HepG2 (cell line): ENCODE results near the gene CDH13. TPM values are rescaled to one million over a fixed set of nuclear protein-coding genes. Genes with fewer than 3 reads are reported as not detected.

ENCODE experiments used
- ATAC-seq: fragments of 200-7000 bp; cut with Tn5 transposase; 3 replicates; pipeline ENCODE4 v1.9.1; 2020; ENCODE audit warnings: mild to moderate bottlenecking, moderate library complexity
- BruUV-seq: library from RNA; stranded (reverse); fragments of 400-500 nt; replicated peaks from 2 replicates; lab custom pipeline; 2021; lab: Mats Ljungman, UMichigan
- CTCF ChIA-PET: fragments of 300-600 bp; formaldehyde crosslinking; extraction: SDS; loops from one replicate; lab custom pipeline; 2021; ENCODE audit warnings: low total read pairs, inconsistent platforms, low intra/inter-chr PET ratio; lab: Yijun Ruan, JAX
- POLR2A ChIA-PET: fragments of 350-600 bp; sonication (Branson Sonifier 250); formaldehyde crosslinking; loops from one replicate; lab custom pipeline; 2020; ENCODE audit warnings: antibody characterized with exemption, inconsistent platforms; lab: Yijun Ruan, JAX
- DNase-seq: peaks from one replicate; pipeline ENCODE4 v3.0.0-alpha.2; 2015; ENCODE audit warnings: low spot score
- FAIRE-seq: peaks from 3 replicates; lab custom pipeline; 2011; peaks lifted over from hg19 to GRCh38; lab: Jason Lieb, UNC
- H2AFZ ChIP-seq: one replicate; pipeline ENCODE4 v1.6.1; 2011; ENCODE audit warnings: low read length, inconsistent platforms
- H3K27ac ChIP-seq: fragments of 300-600 bp; 3 replicates; pipeline ENCODE4 v1.8.0; 2011; ENCODE audit warnings: mixed run types, mild to moderate bottlenecking, mixed read lengths, low read length, inconsistent platforms; ENCODE audit not compliant: insufficient read depth; ENCODE audit errors: extremely low read length
- H3K27me3 ChIP-seq, 2 experiments: fragments of 200-600 bp in 1 of 2; 2 replicates in 1 of 2; 3 replicates in 1 of 2; pipeline versions ENCODE4 v1.6.0 to v1.8.0; 2011; ENCODE audit warnings: low read length in 2 of 2, mild to moderate bottlenecking in 2 of 2, moderate library complexity in 2 of 2, inconsistent platforms in 1 of 2; ENCODE audit not compliant: insufficient read depth in 2 of 2, control insufficient read depth in 1 of 2
- H3K36me3 ChIP-seq, 2 experiments: fragments of 200-600 bp in 1 of 2; replicated peaks in 1 of 2; 2 replicates in 1 of 2; 3 replicates in 1 of 2; pipeline versions ENCODE4 v1.5.1 to v1.8.0; 2011; ENCODE audit warnings: low read length in 2 of 2, inconsistent platforms in 1 of 2; ENCODE audit not compliant: insufficient read depth in 2 of 2, control insufficient read depth in 1 of 2
- H3K4me1 ChIP-seq: 2 replicates; pipeline ENCODE4 v1.5.1; 2012; ENCODE audit warnings: low read length, inconsistent platforms; ENCODE audit not compliant: insufficient read depth
- H3K4me2 ChIP-seq: 2 replicates; pipeline ENCODE4 v1.6.0; 2011; ENCODE audit warnings: low read depth, low read length, inconsistent platforms
- H3K4me3 ChIP-seq, 3 experiments: fragments of 200-600 bp in 1 of 3; sonication (generic), shearing (Covaris generic) in 1 of 3; replicated peaks in 1 of 3; 2 replicates each; pipeline ENCODE4 v1.5.1; 2011 to 2016; ENCODE audit warnings: low read length in 3 of 3, inconsistent platforms in 2 of 3, low read depth in 2 of 3, mild to moderate bottlenecking in 2 of 3, control low read depth in 1 of 3, mixed read lengths in 1 of 3; ENCODE audit not compliant: insufficient read depth in 1 of 3
- H3K79me2 ChIP-seq: one replicate; pipeline ENCODE4 v1.6.1; 2011; ENCODE audit warnings: low read length, inconsistent platforms; ENCODE audit not compliant: insufficient read depth
- H3K9ac ChIP-seq: 2 replicates; pipeline ENCODE4 v1.6.0; 2011; ENCODE audit warnings: mild to moderate bottlenecking, low read depth, low read length, inconsistent platforms; ENCODE audit not compliant: insufficient read depth
- H3K9me3 ChIP-seq: 2 replicates; pipeline ENCODE4 v1.5.1; 2012; ENCODE audit warnings: mild to moderate bottlenecking, low read length
- H4K20me1 ChIP-seq: 2 replicates; pipeline ENCODE4 v1.6.0; 2011; ENCODE audit warnings: inconsistent platforms, mild to moderate bottlenecking, low read length, moderate library complexity; ENCODE audit not compliant: insufficient read depth
- ATF1 ChIP-seq: IDR thresholded peaks from 2 replicates; pipeline ENCODE4 v1.6.1; 2016; ENCODE audit warnings: mild to moderate bottlenecking, control low read depth
- CREB1 ChIP-seq, 2 experiments: fragments of 450-650 bp in 1 of 2; IDR thresholded peaks; 2 replicates each; pipeline ENCODE4 v1.6.1; 2016 to 2017; ENCODE audit warnings: control low read depth in 1 of 2, mild to moderate bottlenecking in 1 of 2, missing compliant biosample characterization in 1 of 2, missing genetic modification characterization in 1 of 2
- KLF11 ChIP-seq: IDR thresholded peaks from 2 replicates; pipeline ENCODE4 v1.6.1; 2016; ENCODE audit warnings: missing compliant biosample characterization
- MIXL1 ChIP-seq: IDR thresholded peaks from 2 replicates; pipeline ENCODE4 v1.6.1; 2016
- PLRG1 ChIP-seq: fragments of 450-650 bp; conservative IDR thresholded peaks from 2 replicates; pipeline ENCODE4 v1.6.1; 2016
- ZBTB21 ChIP-seq: sonication (generic); formaldehyde crosslinking; IDR thresholded peaks from 2 replicates; pipeline ENCODE4 v1.4.0; 2020; ENCODE audit warnings: missing genetic modification reagents
- ZNF33A ChIP-seq: sonication (generic); formaldehyde crosslinking; IDR thresholded peaks from 2 replicates; pipeline ENCODE4 v1.5.1; 2020; ENCODE audit warnings: missing genetic modification reagents, mild to moderate bottlenecking, moderate library complexity, borderline replicate concordance
- WGBS: methylation state at CpG from one replicate; pipeline ENCODE4 v1.1.6; 2017; ENCODE audit warnings: low lambda C conversion rate; 5-methylcytosine and 5-hydroxymethylcytosine counted together
- in situ Hi-C: cut with HindIII; loops from 2 replicates; pipeline ENCODE4 v1.10.0; 2017; ENCODE audit warnings: low pct_unique_long_range_greater_than_20kb; ENCODE audit not compliant: extremely low pct_ligation_motif_present
- intact Hi-C: fragments of 100-400 bp; cut with micrococcal nuclease; formaldehyde crosslinking; loops from one replicate; pipeline ENCODE4 v1.10.0; 2022; ENCODE audit not compliant: unreplicated experiment
- polyA plus RNA-seq, 8 experiments: library from polyadenylated mRNA; depleted of rRNA in 3 of 8; stranded (reverse) in 7 of 8; unstranded in 1 of 8; fragments of >200 nt; fragmentation: Illumina TruSeq in 4 of 8; extraction: Trizol in 4 of 8; gene quantifications; 2 replicates each; pipeline versions ENCODE4 v1.2.1 to v1.2.3, GENCODE V29; 2011 to 2016; ENCODE audit warnings: low read depth in 4 of 8, missing spikeins in 1 of 8, mixed read lengths in 1 of 8; ENCODE audit not compliant: insufficient read depth in 1 of 8
- total RNA-seq, 5 experiments: library from RNA; depleted of rRNA; stranded (reverse); fragments of >200 nt; fragmentation: Illumina TruSeq; extraction: Trizol; gene quantifications; 2 replicates each; pipeline ENCODE4 v1.2.3, GENCODE V29; 2016; ENCODE audit warnings: low read depth in 1 of 5
- TF ChIP-seq, protein P1 (sequence below): sonication (generic); formaldehyde crosslinking; IDR thresholded peaks from 2 replicates; pipeline ENCODE4 v1.4.0; 2020; ENCODE audit warnings: missing genetic modification reagents
- TF ChIP-seq, protein P2 (sequence below): sonication (generic); formaldehyde crosslinking; IDR thresholded peaks from 2 replicates; pipeline ENCODE4 v1.4.0; 2020; ENCODE audit warnings: mild to moderate bottlenecking, missing genetic modification reagents
- TF ChIP-seq, protein P3 (sequence below): sonication (generic); formaldehyde crosslinking; IDR thresholded peaks from 2 replicates; pipeline ENCODE4 v1.9.0; 2021; ENCODE audit warnings: missing genetic modification reagents, borderline replicate concordance

The CDH13 gene
- total and polyA plus RNA-seq, 2 of the 13 experiments (the other 11 are each of a cell fraction or from before 2014, with no cell fraction given): not detected

DNA sequence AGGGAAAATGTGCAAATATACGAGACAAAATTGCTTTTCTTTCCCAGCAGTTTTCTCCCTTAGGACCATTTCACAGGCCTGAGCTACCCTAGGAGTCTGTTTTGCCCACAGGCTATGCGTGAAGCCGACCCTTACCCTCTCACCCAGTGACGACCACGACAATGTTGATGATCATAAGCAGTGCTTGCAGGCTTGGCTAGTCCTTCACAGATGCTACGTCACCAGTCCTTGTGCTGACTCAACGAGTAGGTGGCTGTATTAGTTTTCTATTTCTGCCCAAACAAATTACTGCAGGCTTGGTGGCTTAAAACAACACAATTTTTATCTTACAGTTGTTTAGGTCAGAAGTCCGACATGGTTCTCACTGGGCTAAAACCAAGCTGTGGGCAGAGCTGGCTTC lies 606.4 kb downstream of the CDH13 start:
- WGBS: 2% methylated on average over 8 of the region's 8 CpGs
- TF ChIP-seq, protein P1, sequence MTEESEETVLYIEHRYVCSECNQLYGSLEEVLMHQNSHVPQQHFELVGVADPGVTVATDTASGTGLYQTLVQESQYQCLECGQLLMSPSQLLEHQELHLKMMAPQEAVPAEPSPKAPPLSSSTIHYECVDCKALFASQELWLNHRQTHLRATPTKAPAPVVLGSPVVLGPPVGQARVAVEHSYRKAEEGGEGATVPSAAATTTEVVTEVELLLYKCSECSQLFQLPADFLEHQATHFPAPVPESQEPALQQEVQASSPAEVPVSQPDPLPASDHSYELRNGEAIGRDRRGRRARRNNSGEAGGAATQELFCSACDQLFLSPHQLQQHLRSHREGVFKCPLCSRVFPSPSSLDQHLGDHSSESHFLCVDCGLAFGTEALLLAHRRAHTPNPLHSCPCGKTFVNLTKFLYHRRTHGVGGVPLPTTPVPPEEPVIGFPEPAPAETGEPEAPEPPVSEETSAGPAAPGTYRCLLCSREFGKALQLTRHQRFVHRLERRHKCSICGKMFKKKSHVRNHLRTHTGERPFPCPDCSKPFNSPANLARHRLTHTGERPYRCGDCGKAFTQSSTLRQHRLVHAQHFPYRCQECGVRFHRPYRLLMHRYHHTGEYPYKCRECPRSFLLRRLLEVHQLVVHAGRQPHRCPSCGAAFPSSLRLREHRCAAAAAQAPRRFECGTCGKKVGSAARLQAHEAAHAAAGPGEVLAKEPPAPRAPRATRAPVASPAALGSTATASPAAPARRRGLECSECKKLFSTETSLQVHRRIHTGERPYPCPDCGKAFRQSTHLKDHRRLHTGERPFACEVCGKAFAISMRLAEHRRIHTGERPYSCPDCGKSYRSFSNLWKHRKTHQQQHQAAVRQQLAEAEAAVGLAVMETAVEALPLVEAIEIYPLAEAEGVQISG: no peak
- peak; percentile 79 for TF ChIP-seq CREB1 (IDR thresholded peaks at IDR 0.05)
- TF ChIP-seq CREB1 (CRISPR knock-in tag; IDR thresholded peaks at IDR 0.05): no peak
- BruUV-seq: no TSS peak
- no peak overlapping the region for H3K4me3 ChIP-seq
- H3K36me3 ChIP-seq: no peaks in the 10 kb centered on the region
- H3K4me1 ChIP-seq: no peaks in the 10 kb centered on the region
- intact Hi-C loops: no loop called here
- DNase-seq (no peak), FAIRE-seq (no peak), ATAC-seq (no peak)
- H3K4me2 ChIP-seq: no peak overlapping the region
- in situ Hi-C loops: no loop called here
- no peaks in the 10 kb centered on the region for H4K20me1 ChIP-seq
- H3K79me2 ChIP-seq: no peaks in the 10 kb centered on the region
- H3K27me3 ChIP-seq: peaks cover 0 to 4% of the 10 kb centered on the region in 2 experiments; a peak in 2 of 5 replicates
- ChIA-PET CTCF (no interaction called here), POLR2A (no interaction called here)
- no peak overlapping the region for H2AFZ ChIP-seq
- H3K9me3 ChIP-seq: no peaks in the 10 kb centered on the region
- no peak overlapping the region for H3K27ac ChIP-seq
- H3K9ac ChIP-seq: no peak overlapping the region

DNA sequence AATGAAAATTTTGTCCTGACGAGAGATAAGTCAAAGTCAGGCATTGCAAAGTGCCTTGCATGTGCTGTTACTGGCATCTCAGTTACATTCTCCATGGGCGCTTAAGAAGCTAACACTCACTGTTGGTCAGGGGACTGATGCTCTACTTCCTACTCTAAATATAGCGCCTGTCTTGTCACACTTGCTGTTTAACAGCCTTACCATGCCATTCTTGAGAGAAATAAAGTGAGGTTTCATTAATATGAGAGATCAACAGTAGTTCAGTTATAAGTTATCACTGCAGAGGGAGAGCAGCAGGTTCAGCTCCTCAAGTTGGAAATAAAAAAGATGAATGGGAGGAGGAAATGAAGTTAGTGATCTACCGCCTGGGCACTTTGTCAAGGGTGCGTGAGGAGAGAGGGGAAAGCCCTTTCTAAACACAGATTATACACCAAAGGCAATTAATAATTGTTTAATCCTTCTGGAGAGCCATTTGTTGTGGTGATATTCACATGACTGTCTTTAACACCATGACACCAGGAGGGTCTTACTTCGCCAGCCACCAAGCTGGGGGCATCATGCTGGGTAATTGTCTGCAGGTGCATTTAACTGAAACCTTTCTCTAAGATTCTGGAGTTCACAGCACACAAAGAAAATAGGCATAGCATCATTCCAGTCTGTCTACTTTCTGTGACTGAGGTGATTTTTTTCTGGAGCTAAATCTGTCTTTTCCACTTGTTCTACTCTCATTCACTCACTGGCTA lies 612.4 kb downstream of the CDH13 start:
- no TSS peak for BruUV-seq
- FAIRE-seq: no peak
- TF ChIP-seq ZBTB21: no peak
- no peak for TF ChIP-seq ATF1 (CRISPR knock-in tag)
- no peak for TF ChIP-seq PLRG1
- TF ChIP-seq, protein P2, sequence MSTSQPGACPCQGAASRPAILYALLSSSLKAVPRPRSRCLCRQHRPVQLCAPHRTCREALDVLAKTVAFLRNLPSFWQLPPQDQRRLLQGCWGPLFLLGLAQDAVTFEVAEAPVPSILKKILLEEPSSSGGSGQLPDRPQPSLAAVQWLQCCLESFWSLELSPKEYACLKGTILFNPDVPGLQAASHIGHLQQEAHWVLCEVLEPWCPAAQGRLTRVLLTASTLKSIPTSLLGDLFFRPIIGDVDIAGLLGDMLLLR (CRISPR knock-in tag): no peak
- TF ChIP-seq KLF11 (CRISPR knock-in tag): no peak
- no peak for TF ChIP-seq ZNF33A (CRISPR knock-in tag)
- TF ChIP-seq, protein P3, sequence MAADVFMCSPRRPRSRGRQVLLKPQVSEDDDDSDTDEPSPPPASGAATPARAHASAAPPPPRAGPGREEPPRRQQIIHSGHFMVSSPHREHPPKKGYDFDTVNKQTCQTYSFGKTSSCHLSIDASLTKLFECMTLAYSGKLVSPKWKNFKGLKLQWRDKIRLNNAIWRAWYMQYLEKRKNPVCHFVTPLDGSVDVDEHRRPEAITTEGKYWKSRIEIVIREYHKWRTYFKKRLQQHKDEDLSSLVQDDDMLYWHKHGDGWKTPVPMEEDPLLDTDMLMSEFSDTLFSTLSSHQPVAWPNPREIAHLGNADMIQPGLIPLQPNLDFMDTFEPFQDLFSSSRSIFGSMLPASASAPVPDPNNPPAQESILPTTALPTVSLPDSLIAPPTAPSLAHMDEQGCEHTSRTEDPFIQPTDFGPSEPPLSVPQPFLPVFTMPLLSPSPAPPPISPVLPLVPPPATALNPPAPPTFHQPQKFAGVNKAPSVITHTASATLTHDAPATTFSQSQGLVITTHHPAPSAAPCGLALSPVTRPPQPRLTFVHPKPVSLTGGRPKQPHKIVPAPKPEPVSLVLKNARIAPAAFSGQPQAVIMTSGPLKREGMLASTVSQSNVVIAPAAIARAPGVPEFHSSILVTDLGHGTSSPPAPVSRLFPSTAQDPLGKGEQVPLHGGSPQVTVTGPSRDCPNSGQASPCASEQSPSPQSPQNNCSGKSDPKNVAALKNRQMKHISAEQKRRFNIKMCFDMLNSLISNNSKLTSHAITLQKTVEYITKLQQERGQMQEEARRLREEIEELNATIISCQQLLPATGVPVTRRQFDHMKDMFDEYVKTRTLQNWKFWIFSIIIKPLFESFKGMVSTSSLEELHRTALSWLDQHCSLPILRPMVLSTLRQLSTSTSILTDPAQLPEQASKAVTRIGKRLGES (CRISPR knock-in tag): no peak
- TF ChIP-seq MIXL1 (CRISPR knock-in tag): no peak

More for the DNA sequence above, 612.4 kb downstream of the CDH13 start:
- Histone ChIP-seq H3K4me3 (no peak overlapping the region), H4K20me1 (no peaks in the 10 kb centered on the region), H3K4me1 (no peaks in the 10 kb centered on the region), H3K27ac (no peak overlapping the region), H3K9me3 (no peaks in the 10 kb centered on the region), H3K9ac (no peak overlapping the region), H3K36me3 (no peaks in the 10 kb centered on the region), H3K4me2 (no peak overlapping the region), H3K79me2 (no peaks in the 10 kb centered on the region), H3K27me3 (no peaks in the 10 kb centered on the region), H2AFZ (no peak overlapping the region)
- no peak for ATAC-seq
- 2% methylated on average over 6 of the region's 6 CpGs for WGBS
- POLR2A ChIA-PET: no interaction called here
- no peak for DNase-seq
- CTCF ChIA-PET: no interaction called here
- intact Hi-C loops (no loop called here), in situ Hi-C loops (no loop called here)
